H1 (cell line): ENCODE measurements around the gene RIPK4. TPM values are rescaled to one million over a fixed set of nuclear protein-coding genes. Genes with fewer than 3 reads are reported as not detected.

ENCODE experiments used
- ASH2L ChIP-seq: fragments of 200-600, 300-600 bp; sonication (generic); IDR thresholded peaks from one replicate; pipeline ENCODE4 v1.7.1; 2017; ENCODE audit warnings: low read length
- RAD21 ChIP-seq, 2 experiments: IDR thresholded peaks in 1 of 2; conservative IDR thresholded peaks in 1 of 2; 2 replicates each; pipeline ENCODE4 v1.6.1; 2011; ENCODE audit warnings: low read depth in 2 of 2, low read length in 2 of 2, improper control_type of control experiment in 1 of 2, inconsistent platforms in 1 of 2, mild to moderate bottlenecking in 1 of 2, moderate library complexity in 1 of 2
- RFX5 ChIP-seq: IDR thresholded peaks from 2 replicates; pipeline ENCODE4 v1.6.1; 2011; ENCODE audit warnings: low read depth, low read length, improper control_type of control experiment, borderline replicate concordance
- SP4 ChIP-seq: IDR thresholded peaks from 2 replicates; pipeline ENCODE4 v1.6.1; 2012; ENCODE audit warnings: low read length, inconsistent platforms
- polyA plus RNA-seq, 7 experiments: library from polyadenylated mRNA; depleted of rRNA in 3 of 7; stranded (reverse) in 5 of 7; unstranded in 2 of 7; fragments of >200 nt in 5 of 7; fragments of 200-250 nt in 2 of 7; gene quantifications; 1 replicate in 5 of 7; 2 replicates in 1 of 7; 4 replicates in 1 of 7; pipeline versions ENCODE4 v1.2.1 to v1.2.3, GENCODE V29; 2011 to 2013; ENCODE audit warnings: missing spikeins in 2 of 7, mixed read lengths in 2 of 7
- total RNA-seq: library from RNA; stranded (reverse); fragmentation: NEBNext Ultra II Directional; extraction: Animal tissue kit (Norgen Biotek cat#: 25700); gene quantifications from 2 replicates; pipeline ENCODE4 v1.2.1, GENCODE V29; 2021

The RIPK4 gene
- total and polyA plus RNA-seq, 2 of the 8 experiments (the other 6 are each of a cell fraction or from before 2014, with no cell fraction given), result 2.7 to 5.6 TPM

- TF ChIP-seq RAD21 (IDR thresholded peaks at IDR 0.05 in 1 of 2, conservative IDR thresholded peaks at IDR 0.05 in 1 of 2; ENCODE audit: low read depth in 2 of 2, low read length in 2 of 2) (no peak), RFX5 (no peak), ASH2L (no peak), SP4 (no peak)
Observed at GRCh38 chr21:41731081-41731480, 35.8 kb downstream of the RIPK4 start (continued).
